HG02938 (cell line): ENCODE results near the gene RILP.

Source experiments
- ATAC-seq: cut with Tn5 transposase; IDR thresholded peaks from one replicate; pipeline ENCODE4 v1.9.1; 2021; ENCODE audit warnings: mild to moderate bottlenecking, moderate library complexity; ENCODE audit not compliant: unreplicated experiment

The RILP gene

DNA sequence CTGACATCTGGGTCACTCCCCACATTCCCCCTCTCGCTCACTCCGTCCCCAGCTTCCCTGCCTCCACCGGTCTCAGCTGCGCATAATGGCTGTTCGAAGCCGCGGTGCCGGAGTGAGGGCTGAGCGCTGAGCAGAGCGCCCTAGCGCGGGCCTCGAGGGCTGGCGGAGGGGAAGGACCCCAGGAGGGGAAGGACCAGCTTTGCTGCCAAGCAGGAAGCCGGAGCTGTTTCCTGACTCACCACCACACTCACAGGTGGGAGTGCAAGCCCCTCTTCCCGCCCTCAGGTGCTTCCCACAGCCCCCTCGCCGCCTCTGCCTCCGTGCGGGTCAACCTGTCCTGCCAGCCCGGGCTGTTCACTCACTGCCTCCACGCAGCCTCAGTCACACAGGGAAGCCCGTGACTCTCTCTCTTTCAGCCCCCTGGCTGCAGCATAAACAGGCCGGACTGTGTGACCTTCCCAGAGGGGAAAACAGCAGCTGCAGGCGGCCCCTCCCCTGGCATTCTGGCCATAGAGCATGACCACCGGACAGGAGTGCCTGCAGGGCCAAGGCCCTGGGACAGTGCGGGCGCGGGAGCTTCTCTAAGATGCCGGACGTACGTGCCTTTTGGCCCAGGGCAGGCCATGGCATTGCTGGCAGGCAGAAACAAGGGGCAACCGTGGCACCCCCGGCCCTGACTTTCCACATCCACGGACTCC is 44.7 kb downstream of the RILP start:
- ATAC-seq: no peak

DNA sequence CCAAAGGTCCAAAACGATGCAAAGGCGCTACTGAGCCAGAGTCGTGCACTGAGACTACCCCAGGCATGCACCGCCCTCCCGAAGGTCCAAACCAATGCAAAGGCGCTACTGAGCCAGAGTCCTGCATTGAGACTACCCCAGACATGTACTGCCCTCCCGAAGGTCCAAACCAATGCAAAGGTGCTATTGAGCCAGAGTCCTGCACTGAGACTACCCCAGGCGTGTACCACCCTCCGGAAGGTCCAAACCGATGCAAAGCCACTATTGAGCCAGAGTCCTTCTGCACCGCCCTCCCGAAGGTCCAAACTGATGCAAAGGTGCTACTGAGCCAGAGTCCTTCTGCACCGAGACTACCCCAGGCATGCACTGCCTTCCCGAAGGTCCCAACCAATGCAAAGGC is 48.1 kb downstream of the RILP start:
- ATAC-seq: no peak

DNA sequence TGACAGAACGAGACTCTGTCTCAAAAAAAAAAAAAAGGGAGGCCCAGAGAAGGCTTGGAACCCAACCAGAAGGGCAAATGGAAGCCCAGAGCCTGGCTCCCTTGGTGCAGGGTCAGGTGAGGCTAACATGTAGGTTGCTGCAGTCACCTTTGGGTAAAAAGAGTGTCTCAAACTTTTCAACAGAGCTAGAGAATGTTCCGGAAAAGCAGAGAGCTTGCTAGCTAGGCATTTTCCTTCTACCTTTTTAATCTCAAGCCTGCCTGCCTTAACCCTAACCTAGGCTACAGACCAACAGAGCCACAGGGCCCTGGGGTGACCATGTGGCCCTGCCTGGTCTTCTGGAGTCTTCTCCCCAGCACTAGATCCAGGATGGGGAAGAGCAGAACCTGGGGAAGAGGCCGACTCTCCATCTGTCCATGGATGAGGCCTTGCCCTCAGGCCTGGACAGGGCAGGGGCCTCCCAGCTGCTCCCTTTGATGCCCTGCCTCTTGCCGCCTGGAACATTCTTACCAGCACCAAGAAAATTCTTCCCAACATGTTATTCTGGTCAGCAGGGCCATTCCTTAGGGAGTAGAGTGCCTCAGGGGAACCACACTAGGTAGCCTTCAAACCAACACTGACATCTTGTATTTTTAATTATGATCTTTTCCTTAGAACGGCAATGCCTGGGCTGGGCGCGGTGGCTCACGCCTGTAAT is 51.1 kb downstream of the RILP start:
- no peak for ATAC-seq

DNA sequence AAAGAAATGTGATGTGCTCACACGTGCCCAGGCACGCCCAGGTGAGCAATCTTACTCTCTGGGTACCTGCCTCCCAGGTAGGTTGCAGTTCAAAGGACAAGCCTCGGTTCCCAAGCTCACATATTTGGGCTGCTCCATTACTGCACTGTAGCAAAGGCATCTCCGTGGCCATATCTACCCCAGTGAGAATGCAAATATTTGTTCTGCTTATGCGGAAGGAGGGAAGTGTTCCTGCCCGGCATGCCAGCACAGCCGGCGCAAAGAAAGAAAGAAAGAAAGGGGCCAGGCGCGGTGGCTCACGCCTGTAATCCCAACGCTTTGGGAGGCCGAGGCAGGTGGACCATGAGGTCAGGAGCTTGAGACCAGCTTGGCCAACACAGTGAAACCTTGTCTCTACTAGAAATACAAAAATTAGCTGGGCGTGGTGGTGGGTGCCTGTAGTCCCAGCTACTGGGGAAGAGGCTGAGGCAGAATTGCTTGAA is 51.8 kb downstream of the RILP start:
- ATAC-seq: no peak
